MM.1S (cell line): ENCODE results near the gene OR14K1.
"Not testable (repeated sequence)": the region's sequence is repeated elsewhere in the genome, so short reads cannot be mapped to it uniquely, and the experiment has no call there.

Source experiments
- DNase-seq: peaks from one replicate; pipeline ENCODE4 v3.0.0-alpha.2; 2015
- H2AFZ ChIP-seq: fragments of 300-600 bp; sonication (generic); 2 replicates; pipeline ENCODE4 v1.6.0; 2016; ENCODE audit warnings: antibody characterized with exemption, low read length
- H3F3A ChIP-seq: fragments of 300-600 bp; sonication (generic); 2 replicates; pipeline ENCODE4 v1.6.1; 2016; ENCODE audit warnings: mild to moderate bottlenecking, antibody characterized with exemption, low read length, moderate library complexity, mixed read lengths; ENCODE audit not compliant: insufficient read depth
- H3K27ac ChIP-seq: fragments of 300-600 bp; sonication (generic); 2 replicates; pipeline ENCODE4 v1.5.1; 2016; ENCODE audit warnings: mild to moderate bottlenecking, low read length
- H3K27me3 ChIP-seq: fragments of 300-600 bp; sonication (generic); replicated peaks from 2 replicates; pipeline ENCODE4 v1.6.0; 2016; ENCODE audit warnings: low read length; ENCODE audit not compliant: insufficient read depth
- H3K36me3 ChIP-seq: fragments of 300-600 bp; sonication (generic); replicated peaks from 2 replicates; pipeline ENCODE4 v1.6.1; 2016; ENCODE audit warnings: mild to moderate bottlenecking, low read length, mixed read lengths; ENCODE audit not compliant: insufficient read depth
- H3K4me1 ChIP-seq: fragments of 300-600 bp; sonication (generic); 2 replicates; pipeline ENCODE4 v1.6.1; 2016; ENCODE audit warnings: low read length, mixed read lengths
- H3K4me2 ChIP-seq: fragments of 300-600 bp; sonication (generic); 2 replicates; pipeline ENCODE4 v1.6.0; 2016; ENCODE audit warnings: low read depth, low read length
- H3K4me3 ChIP-seq: fragments of 300-600 bp; sonication (generic); 2 replicates; pipeline ENCODE4 v1.5.1; 2016; ENCODE audit warnings: low read length, mixed read lengths
- H3K79me2 ChIP-seq: fragments of 300-600 bp; sonication (generic); 2 replicates; pipeline ENCODE4 v1.6.1; 2016; ENCODE audit warnings: mixed run types, low read length, mixed read lengths
- H3K9ac ChIP-seq: fragments of 300-600 bp; sonication (generic); 2 replicates; pipeline ENCODE4 v1.6.1; 2016; ENCODE audit warnings: low read length, mixed read lengths
- H3K9me2 ChIP-seq: fragments of 300-600 bp; sonication (generic); replicated peaks from 2 replicates; pipeline ENCODE4 v1.6.1; 2016; ENCODE audit warnings: mild to moderate bottlenecking, low read length, mixed read lengths; ENCODE audit not compliant: insufficient read depth
- H3K9me3 ChIP-seq: fragments of 300-600 bp; sonication (generic); replicated peaks from 2 replicates; pipeline ENCODE4 v1.6.1; 2016; ENCODE audit warnings: mild to moderate bottlenecking, low read length, mixed read lengths; ENCODE audit not compliant: insufficient read depth
- H4K20me1 ChIP-seq: fragments of 300-600 bp; sonication (generic); 2 replicates; pipeline ENCODE4 v1.6.1; 2016; ENCODE audit warnings: mild to moderate bottlenecking, low read length, moderate library complexity, mixed read lengths; ENCODE audit not compliant: insufficient read depth
- CTCF ChIP-seq: fragments of 300-600 bp; sonication (generic); IDR thresholded peaks from 2 replicates; pipeline ENCODE4 v1.5.1; 2016; ENCODE audit warnings: antibody characterized with exemption, low read length, mixed read lengths
- EZH2 ChIP-seq: fragments of 300-600 bp; sonication (generic); optimal IDR thresholded peaks from 2 replicates; pipeline ENCODE3; 2017; ENCODE audit warnings: low read depth, mild to moderate bottlenecking, antibody characterized with exemption, low read length, mixed read lengths
- EZH2phosphoT487 ChIP-seq: fragments of 300-600 bp; sonication (generic); IDR thresholded peaks from 2 replicates; pipeline ENCODE4 v1.6.1; 2018; ENCODE audit warnings: antibody characterized with exemption, low read length

The OR14K1 gene

DNA sequence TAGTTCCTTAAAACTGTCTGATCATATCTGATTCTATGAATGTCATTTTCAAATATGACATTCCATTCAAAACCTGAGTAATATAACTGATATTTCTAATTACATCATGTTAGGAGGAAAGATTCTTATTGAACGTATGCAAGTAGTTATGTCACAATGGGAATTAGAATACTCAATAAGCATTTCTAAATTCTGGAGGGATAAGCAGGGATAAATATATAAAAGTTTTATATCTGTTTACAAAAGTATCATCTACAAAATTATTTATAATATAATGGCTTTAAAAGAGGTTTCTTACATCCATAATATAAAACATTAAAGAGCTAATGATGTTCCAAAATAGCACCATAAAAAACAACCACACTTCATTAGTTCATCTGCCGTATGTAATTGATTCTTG lies 9.6 kb downstream of the OR14K1 start, which contains the start of gene OR14A2:
Gene OR14A2, minus strand, starts transcription at position 101 of the 400 bp plus-strand sequence.
- Histone ChIP-seq H3K4me1 (no peaks in the 10 kb centered on the region), H3K27me3 (no peaks in the 10 kb centered on the region), H3K4me3 (no peak within 1 kb of the TSS), H3K36me3 (no peaks in the 10 kb centered on the region), H3K9ac (no peak within 1 kb of the TSS), H3K4me2 (no peak within 1 kb of the TSS), H3K9me3 (no peaks in the 10 kb centered on the region), H3K79me2 (no peaks in the 10 kb centered on the region), H3K27ac (no peak within 1 kb of the TSS), H4K20me1 (no peaks in the 10 kb centered on the region), H3F3A (no peaks in the 10 kb centered on the region), H2AFZ (no peak within 1 kb of the TSS), H3K9me2 (no peaks in the 10 kb centered on the region)
- no peak for TF ChIP-seq CTCF
- no peak for TF ChIP-seq EZH2phosphoT487
- TF ChIP-seq EZH2, result no peak
- DNase-seq, result no peak

DNA sequence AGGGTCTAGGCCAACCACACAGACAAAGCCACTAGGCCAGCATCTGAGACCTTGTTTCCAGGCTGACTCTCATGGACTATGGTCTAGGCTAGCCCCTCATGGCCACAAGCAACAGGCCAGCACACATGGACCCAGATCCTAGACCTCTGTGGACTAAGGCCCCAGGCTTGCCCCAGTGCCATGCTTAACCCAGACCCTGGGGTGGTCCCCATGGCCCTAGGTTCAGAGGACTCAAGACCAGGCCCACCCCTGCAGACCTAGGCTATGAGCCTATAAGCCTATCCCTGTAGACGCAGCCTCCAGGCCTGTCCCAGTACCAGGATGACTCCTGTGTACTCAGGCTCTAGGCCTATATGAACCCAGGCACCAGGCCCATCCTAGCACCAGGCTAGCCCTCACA lies 11.5 kb downstream of the OR14K1 start:
- Histone ChIP-seq H3K27me3 (no peaks in the 10 kb centered on the region), H3K36me3 (no peaks in the 10 kb centered on the region), H3K4me1 (no peaks in the 10 kb centered on the region), H4K20me1 (no peaks in the 10 kb centered on the region), H3F3A (no peaks in the 10 kb centered on the region), H3K4me3 (no peak overlapping the region), H2AFZ (no peak overlapping the region), H3K9me3 (no peaks in the 10 kb centered on the region), H3K9me2 (no peaks in the 10 kb centered on the region), H3K9ac (no peak overlapping the region), H3K79me2 (no peaks in the 10 kb centered on the region), H3K27ac (no peak overlapping the region), H3K4me2 (no peak overlapping the region)
- no peak for DNase-seq
- TF ChIP-seq EZH2phosphoT487, result no peak
- no peak for TF ChIP-seq CTCF
- no peak for TF ChIP-seq EZH2

DNA sequence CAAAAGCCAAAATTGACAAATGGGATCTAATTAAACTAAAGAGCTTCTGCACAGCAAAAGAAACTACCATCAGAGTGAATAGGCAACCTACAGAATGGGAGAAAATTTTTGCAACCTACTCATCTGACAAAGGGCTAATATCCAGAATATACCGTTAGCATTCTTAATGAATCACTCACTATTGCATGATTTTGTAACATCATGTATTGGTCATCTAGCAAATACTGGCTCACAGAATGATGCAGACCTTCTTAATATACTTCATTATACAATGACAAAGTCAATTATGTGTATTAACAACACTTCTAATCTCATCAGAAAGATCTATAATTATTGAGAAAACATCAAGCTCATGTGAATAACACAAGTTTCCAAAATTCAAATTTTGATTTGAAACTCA lies 15.9 kb downstream of the OR14K1 start:
- H3K9ac ChIP-seq, H3K4me1 ChIP-seq, H3K27ac ChIP-seq, H3F3A ChIP-seq, H4K20me1 ChIP-seq, H3K4me2 ChIP-seq, H3K4me3 ChIP-seq, H3K9me3 ChIP-seq, H2AFZ ChIP-seq, H3K79me2 ChIP-seq, H3K9me2 ChIP-seq, H3K27me3 ChIP-seq, H3K36me3 ChIP-seq, DNase-seq: not testable (repeated sequence)

DNA sequence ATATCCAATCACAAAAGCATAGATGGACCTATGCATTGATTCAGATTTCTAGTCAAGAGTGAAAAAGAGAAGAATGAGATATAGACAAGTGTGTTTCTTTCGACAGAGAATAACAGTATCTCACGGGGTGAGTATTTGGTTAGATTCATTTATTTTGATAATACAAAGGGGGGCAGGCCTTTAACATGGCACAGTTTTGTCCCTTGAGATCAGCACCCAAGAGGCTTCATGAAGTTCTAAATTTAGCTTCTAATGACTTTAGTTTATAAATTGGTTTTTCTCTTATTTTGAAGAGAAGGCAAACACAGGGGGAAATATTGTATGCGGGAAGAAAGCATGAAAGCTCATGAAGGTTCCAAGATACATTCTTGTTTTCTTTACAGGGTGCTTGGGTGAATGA lies 22.0 kb downstream of the OR14K1 start, which contains the start of gene OR1C1:
Gene OR1C1, minus strand, starts transcription at position 101 of the 400 bp plus-strand sequence. CDS start 2,150 bp downstream, outside the sequence.
- H4K20me1 ChIP-seq, result no peaks in the 10 kb centered on the region
- no peak within 1 kb of the TSS for H2AFZ ChIP-seq
- H3K9me3 ChIP-seq, result no peaks in the 10 kb centered on the region
- H3K4me3 ChIP-seq, result no peak within 1 kb of the TSS
- no peaks in the 10 kb centered on the region for H3K9me2 ChIP-seq
- no peaks in the 10 kb centered on the region for H3K36me3 ChIP-seq
- no peak for TF ChIP-seq CTCF
- TF ChIP-seq EZH2, result no peak
- TF ChIP-seq EZH2phosphoT487, result no peak
- H3K4me1 ChIP-seq, result no peaks in the 10 kb centered on the region
- H3K27me3 ChIP-seq, result no peaks in the 10 kb centered on the region
- no peaks in the 10 kb centered on the region for H3K79me2 ChIP-seq
- no peak within 1 kb of the TSS for H3K9ac ChIP-seq
- no peaks in the 10 kb centered on the region for H3F3A ChIP-seq
- H3K27ac ChIP-seq, result no peak within 1 kb of the TSS
- no peak for DNase-seq
- no peak within 1 kb of the TSS for H3K4me2 ChIP-seq
